ENCODE results near the gene QRICH2. TPM values are rescaled to one million over a fixed set of nuclear protein-coding genes. Genes with fewer than 3 reads are reported as not detected.

QRICH2 gene
- polyA plus RNA-seq (2013), result 0.69 and 1.00 TPM in 2 replicates

GRCh38 chr17:76307966-76308338, at the start of gene QRICH2:
QRICH2 (minus strand) TSS chr17:76308276; CDS start chr17:76307998, 278 bp downstream.
- Histone ChIP-seq H3K79me1 (ENCODE audit: low read length) (no peaks in the 10 kb centered on the region), H3K4ac (ENCODE audit: low read depth, low read length) (no peak within 1 kb of the TSS), H3K4me1 (ENCODE audit: control insufficient read depth in 1 of 2, insufficient read depth in 2 of 2, low read length in 2 of 2) (no peaks in the 10 kb centered on the region), H4K91ac (ENCODE audit: low read depth, low read length) (no peak within 1 kb of the TSS), H2AK5ac (ENCODE audit: low read length) (no peak within 1 kb of the TSS), H2BK12ac (ENCODE audit: low read length) (no peak within 1 kb of the TSS), H2BK5ac (ENCODE audit: low read depth, low read length, poor library complexity) (no peak within 1 kb of the TSS), H3K27me3 (ENCODE audit: insufficient read depth, low read length) (no peaks in the 10 kb centered on the region), H3K23ac (ENCODE audit: low read length) (no peak within 1 kb of the TSS), H4K12ac (ENCODE audit: low read depth, low read length) (no peak within 1 kb of the TSS), H3K79me2 (ENCODE audit: control insufficient read depth, insufficient read depth, low read length, poor library complexity) (no peaks in the 10 kb centered on the region), H2BK120ac (ENCODE audit: insufficient read depth, low read length, poor library complexity) (no peak within 1 kb of the TSS), H3K9me3 (ENCODE audit: insufficient read depth, low read depth, low read length) (no peaks in the 10 kb centered on the region), H3K9ac (ENCODE audit: low read length) (no peak within 1 kb of the TSS), H3K4me2 (ENCODE audit: low read length) (no peak within 1 kb of the TSS), H3K4me3 (ENCODE audit: low read depth, low read length) (no peak within 1 kb of the TSS), H4K8ac (ENCODE audit: low read depth, low read length) (no peak within 1 kb of the TSS), H3K27ac (ENCODE audit: low read depth, low read length) (no peak within 1 kb of the TSS), H3K14ac (ENCODE audit: low read length) (no peak within 1 kb of the TSS), H3K36me3 (ENCODE audit: control insufficient read depth in 1 of 2, insufficient read depth in 2 of 2, low read length in 2 of 2) (peaks cover 12 to 19% of the 10 kb centered on the region in 2 experiments), H3K18ac (ENCODE audit: low read length) (no peak within 1 kb of the TSS), H2AFZ (ENCODE audit: insufficient read depth, low read length, poor library complexity) (no peak within 1 kb of the TSS)
- no CpG with 5 or more reads among the region's 44 CpGs for WGBS (ENCODE audit: extremely low coverage, insufficient coverage, insufficient read length)
- no peak for DNase-seq

- no peak overlapping the region for H3K4ac ChIP-seq (ENCODE audit: low read depth, low read length)
- no peak overlapping the region for H3K14ac ChIP-seq (ENCODE audit: low read length)
- no peak overlapping the region for H4K91ac ChIP-seq (ENCODE audit: low read depth, low read length)
- no peak overlapping the region for H3K18ac ChIP-seq (ENCODE audit: low read length)
- no peaks in the 10 kb centered on the region for H3K9me3 ChIP-seq (ENCODE audit: insufficient read depth, low read depth, low read length)
- no peak overlapping the region for H2BK12ac ChIP-seq (ENCODE audit: low read length)
- no peak overlapping the region for H2AK5ac ChIP-seq (ENCODE audit: low read length)
- no peak overlapping the region for H2AFZ ChIP-seq (ENCODE audit: insufficient read depth, low read length, poor library complexity)
- H3K36me3 ChIP-seq (ENCODE audit: control insufficient read depth in 1 of 2, insufficient read depth in 2 of 2, low read length in 2 of 2), result no peaks in the 10 kb centered on the region
- no peak overlapping the region for H3K4me2 ChIP-seq (ENCODE audit: low read length)
- no peak overlapping the region for H2BK5ac ChIP-seq (ENCODE audit: low read depth, low read length, poor library complexity)
- H3K23ac ChIP-seq (ENCODE audit: low read length), result no peak overlapping the region
- H3K4me3 ChIP-seq (ENCODE audit: low read depth, low read length), result no peak overlapping the region
- no peak for DNase-seq
- no peak overlapping the region for H3K27ac ChIP-seq (ENCODE audit: low read depth, low read length)
- no peak overlapping the region for H2BK120ac ChIP-seq (ENCODE audit: insufficient read depth, low read length, poor library complexity)
- H4K12ac ChIP-seq (ENCODE audit: low read depth, low read length), result no peak overlapping the region
- peaks cover 9% of the 10 kb centered on the region for H3K79me1 ChIP-seq (ENCODE audit: low read length)
- peaks cover 8% of the 10 kb centered on the region for H3K79me2 ChIP-seq (ENCODE audit: control insufficient read depth, insufficient read depth, low read length, poor library complexity)
- H3K9ac ChIP-seq (ENCODE audit: low read length), result no peak overlapping the region
- no peaks in the 10 kb centered on the region for H3K27me3 ChIP-seq (ENCODE audit: insufficient read depth, low read length)
- WGBS (ENCODE audit: extremely low coverage, insufficient coverage, insufficient read length), result no CpG with 5 or more reads among the region's 6 CpGs
- H3K4me1 ChIP-seq (ENCODE audit: control insufficient read depth in 1 of 2, insufficient read depth in 2 of 2, low read length in 2 of 2), result peaks cover 0 to 5% of the 10 kb centered on the region in 2 experiments
- H4K8ac ChIP-seq (ENCODE audit: low read depth, low read length), result no peak overlapping the region
These were observed 49.6 kb upstream of the QRICH2 start for GRCh38 chr17:76357597-76358158.

- H4K91ac ChIP-seq (ENCODE audit: low read depth, low read length), result no peak overlapping the region
- WGBS (ENCODE audit: extremely low coverage, insufficient coverage, insufficient read length), result no CpG with 5 or more reads among the region's 12 CpGs
- H3K4me1 ChIP-seq (ENCODE audit: control insufficient read depth in 1 of 2, insufficient read depth in 2 of 2, low read length in 2 of 2), result peaks cover 0 to 6% of the 10 kb centered on the region in 2 experiments
- H2BK5ac ChIP-seq (ENCODE audit: low read depth, low read length, poor library complexity), result no peak overlapping the region
- H3K4ac ChIP-seq (ENCODE audit: low read depth, low read length), result no peak overlapping the region
- no peak overlapping the region for H3K23ac ChIP-seq (ENCODE audit: low read length)
- no peak overlapping the region for H3K18ac ChIP-seq (ENCODE audit: low read length)
- H4K8ac ChIP-seq (ENCODE audit: low read depth, low read length), result no peak overlapping the region
- H3K14ac ChIP-seq (ENCODE audit: low read length), result no peak overlapping the region
- H2BK12ac ChIP-seq (ENCODE audit: low read length), result no peak overlapping the region
- H2AK5ac ChIP-seq (ENCODE audit: low read length), result no peak overlapping the region
- no peak for DNase-seq
- H3K4me2 ChIP-seq (ENCODE audit: low read length), result no peak overlapping the region
- H3K79me1 ChIP-seq (ENCODE audit: low read length), result peaks cover 9% of the 10 kb centered on the region
- H3K27me3 ChIP-seq (ENCODE audit: insufficient read depth, low read length), result no peaks in the 10 kb centered on the region
- no peak overlapping the region for H3K4me3 ChIP-seq (ENCODE audit: low read depth, low read length)
- no peak overlapping the region for H3K9ac ChIP-seq (ENCODE audit: low read length)
- no peak overlapping the region for H4K12ac ChIP-seq (ENCODE audit: low read depth, low read length)
- H2AFZ ChIP-seq (ENCODE audit: insufficient read depth, low read length, poor library complexity), result no peak overlapping the region
- no peaks in the 10 kb centered on the region for H3K9me3 ChIP-seq (ENCODE audit: insufficient read depth, low read depth, low read length)
- H2BK120ac ChIP-seq (ENCODE audit: insufficient read depth, low read length, poor library complexity), result no peak overlapping the region
- H3K79me2 ChIP-seq (ENCODE audit: control insufficient read depth, insufficient read depth, low read length, poor library complexity), result peaks cover 8% of the 10 kb centered on the region
- no peaks in the 10 kb centered on the region for H3K36me3 ChIP-seq (ENCODE audit: control insufficient read depth in 1 of 2, insufficient read depth in 2 of 2, low read length in 2 of 2)
- H3K27ac ChIP-seq (ENCODE audit: low read depth, low read length), result no peak overlapping the region
These were observed 48.9 kb upstream of the QRICH2 start for GRCh38 chr17:76356803-76357456.

DNA sequence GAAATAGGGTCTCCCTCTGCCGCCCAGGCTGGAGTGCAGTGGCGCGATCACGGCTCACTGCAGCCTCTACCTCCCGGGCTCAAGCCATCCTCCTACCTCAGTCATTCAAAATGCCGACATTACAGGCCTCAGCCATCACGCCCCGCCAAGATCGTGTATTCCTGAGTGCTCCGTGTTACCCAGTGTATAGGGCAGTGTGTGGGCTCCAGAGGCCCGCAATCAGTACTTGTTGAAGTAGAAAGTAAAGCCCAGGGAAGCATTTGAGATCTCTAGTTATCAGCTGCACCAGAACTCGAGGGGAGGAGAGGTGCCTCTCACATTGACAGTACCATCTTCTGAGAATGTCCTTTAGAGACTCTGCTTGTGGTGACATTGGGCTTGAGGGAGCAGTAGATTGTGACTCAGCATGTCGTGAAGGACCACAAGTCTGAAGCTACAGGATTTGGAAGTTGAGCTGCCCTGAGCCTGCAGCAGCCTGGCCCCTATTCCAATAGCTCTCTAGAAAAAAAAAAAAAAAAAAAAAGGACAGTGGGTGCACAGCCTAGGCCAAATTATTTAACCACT, 46.8 kb upstream of the QRICH2 start:
- H4K12ac ChIP-seq (ENCODE audit: low read depth, low read length), result no peak overlapping the region
- no peak overlapping the region for H3K14ac ChIP-seq (ENCODE audit: low read length)
- H3K9ac ChIP-seq (ENCODE audit: low read length), result no peak overlapping the region
- no peaks in the 10 kb centered on the region for H3K36me3 ChIP-seq (ENCODE audit: control insufficient read depth in 1 of 2, insufficient read depth in 2 of 2, low read length in 2 of 2)
- H2BK5ac ChIP-seq (ENCODE audit: low read depth, low read length, poor library complexity), result no peak overlapping the region
- H3K23ac ChIP-seq (ENCODE audit: low read length), result no peak overlapping the region
- H3K18ac ChIP-seq (ENCODE audit: low read length), result no peak overlapping the region
- H3K4me3 ChIP-seq (ENCODE audit: low read depth, low read length), result no peak overlapping the region
- H4K8ac ChIP-seq (ENCODE audit: low read depth, low read length), result no peak overlapping the region
- no CpG with 5 or more reads among the region's 13 CpGs for WGBS (ENCODE audit: extremely low coverage, insufficient coverage, insufficient read length)
- no peaks in the 10 kb centered on the region for H3K9me3 ChIP-seq (ENCODE audit: insufficient read depth, low read depth, low read length)
- H3K4me2 ChIP-seq (ENCODE audit: low read length), result no peak overlapping the region
- H4K91ac ChIP-seq (ENCODE audit: low read depth, low read length), result no peak overlapping the region
- DNase-seq, result no peak
- H2BK12ac ChIP-seq (ENCODE audit: low read length), result no peak overlapping the region
- peaks cover 8% of the 10 kb centered on the region for H3K79me2 ChIP-seq (ENCODE audit: control insufficient read depth, insufficient read depth, low read length, poor library complexity)
- H3K4me1 ChIP-seq (ENCODE audit: control insufficient read depth in 1 of 2, insufficient read depth in 2 of 2, low read length in 2 of 2), result peaks cover 0 to 6% of the 10 kb centered on the region in 2 experiments
- H2AK5ac ChIP-seq (ENCODE audit: low read length), result no peak overlapping the region
- no peak overlapping the region for H3K4ac ChIP-seq (ENCODE audit: low read depth, low read length)
- H3K79me1 ChIP-seq (ENCODE audit: low read length), result peaks cover 9% of the 10 kb centered on the region
- H2BK120ac ChIP-seq (ENCODE audit: insufficient read depth, low read length, poor library complexity), result no peak overlapping the region
- no peaks in the 10 kb centered on the region for H3K27me3 ChIP-seq (ENCODE audit: insufficient read depth, low read length)
- H3K27ac ChIP-seq (ENCODE audit: low read depth, low read length), result no peak overlapping the region
- peak overlapping the region; percentile 1 for H2AFZ ChIP-seq (ENCODE audit: insufficient read depth, low read length, poor library complexity)

Data from trophoblast cell (in vitro differentiated cells and primary cell).